Endothelial cell of umbilical vein (primary cell): ENCODE data around the gene ATXN2L. TPM values are rescaled to one million over a fixed set of nuclear protein-coding genes. Genes with fewer than 3 reads are reported as not detected.
A peak's percentile ranks its signal among the peaks of the same experiment; 100 is the strongest.

Experiments used
- BruUV-seq: library from RNA; stranded (reverse); fragments of 400-500 nt; replicated peaks from 2 replicates; lab custom pipeline; 2021; lab: Mats Ljungman, UMichigan
- CTCF ChIA-PET: fragments of 300-600, 350-600 bp; sonication (Branson Sonifier 250); formaldehyde crosslinking; loops from one replicate; lab custom pipeline; 2021; ENCODE audit warnings: antibody characterized with exemption, inconsistent platforms; lab: Charles Lee
- POLR2A ChIA-PET: fragments of 300-600, 350-600 bp; sonication (Branson Sonifier 250); formaldehyde crosslinking; loops from one replicate; lab custom pipeline; 2021; ENCODE audit warnings: antibody characterized with exemption, inconsistent platforms; lab: Charles Lee
- DNase-seq: peaks from one replicate; pipeline ENCODE4 v3.0.0-alpha.2; 2011; ENCODE audit warnings: low read depth, low spot score
- FAIRE-seq: peaks from 2 replicates; lab custom pipeline; 2011; peaks lifted over from hg19 to GRCh38; lab: Jason Lieb, UNC
- H2AFZ ChIP-seq: 2 replicates; pipeline ENCODE4 v1.6.0; 2012; ENCODE audit warnings: low read depth, low read length, control low read depth, inconsistent platforms
- H3K27ac ChIP-seq: 2 replicates; pipeline ENCODE4 v1.5.1; 2011; ENCODE audit warnings: low read depth, mild to moderate bottlenecking, control low read depth, low read length, moderate library complexity; ENCODE audit not compliant: insufficient read depth
- H3K27me3 ChIP-seq, 2 experiments: 2 replicates each; pipeline versions ENCODE4 v1.6.0 to v1.6.1; 2011; ENCODE audit warnings: low read length in 2 of 2, mixed read lengths in 1 of 2; ENCODE audit not compliant: control insufficient read depth in 2 of 2, insufficient read depth in 2 of 2
- H3K36me3 ChIP-seq, 2 experiments: 2 replicates in 1 of 2; 3 replicates in 1 of 2; pipeline ENCODE4 v1.5.1; 2011; ENCODE audit warnings: low read length in 2 of 2, mild to moderate bottlenecking in 1 of 2, moderate library complexity in 1 of 2; ENCODE audit not compliant: control insufficient read depth in 2 of 2, insufficient read depth in 2 of 2; ENCODE audit errors: extremely low read depth in 1 of 2
- H3K4me1 ChIP-seq: 3 replicates; pipeline ENCODE4 v1.5.1; 2011; ENCODE audit warnings: mild to moderate bottlenecking, low read length; ENCODE audit not compliant: control insufficient read depth, insufficient read depth; ENCODE audit errors: extremely low read depth
- H3K4me2 ChIP-seq: 2 replicates; pipeline ENCODE4 v1.6.1; 2011; ENCODE audit warnings: low read length, control low read depth, mixed read lengths; ENCODE audit not compliant: insufficient read depth
- H3K4me3 ChIP-seq, 3 experiments: fragments of 200-600 bp in 1 of 3; sonication (generic), shearing (Covaris generic) in 1 of 3; replicated peaks in 1 of 3; 2 replicates each; pipeline ENCODE4 v1.5.1; 2011 to 2016; ENCODE audit warnings: control low read depth in 3 of 3, low read length in 3 of 3, mild to moderate bottlenecking in 2 of 3, inconsistent platforms in 1 of 3, low read depth in 1 of 3, moderate library complexity in 1 of 3; ENCODE audit not compliant: insufficient read depth in 1 of 3
- H3K79me2 ChIP-seq: 2 replicates; pipeline ENCODE4 v1.6.0; 2012; ENCODE audit warnings: low read length, inconsistent platforms; ENCODE audit not compliant: control insufficient read depth, insufficient read depth
- H3K9ac ChIP-seq: replicated peaks from 2 replicates; pipeline ENCODE3; 2011; ENCODE audit warnings: low read length, control low read depth; ENCODE audit not compliant: insufficient read depth; ENCODE audit errors: extremely low read depth
- H3K9me1 ChIP-seq: replicated peaks from 3 replicates; pipeline ENCODE4 v1.6.0; 2011; ENCODE audit warnings: mild to moderate bottlenecking, low read length; ENCODE audit not compliant: control insufficient read depth, insufficient read depth; ENCODE audit errors: extremely low read depth
- H3K9me3 ChIP-seq: replicated peaks from 2 replicates; pipeline ENCODE4 v1.5.1; 2012; ENCODE audit warnings: low read length, inconsistent platforms; ENCODE audit not compliant: control insufficient read depth, insufficient read depth
- H4K20me1 ChIP-seq: replicated peaks from 2 replicates; pipeline ENCODE3; 2011; ENCODE audit warnings: mild to moderate bottlenecking, low read length; ENCODE audit not compliant: control insufficient read depth, insufficient read depth; ENCODE audit errors: extremely low read depth
- EZH2 ChIP-seq: IDR thresholded peaks from 2 replicates; pipeline ENCODE4 v1.6.1; 2012; ENCODE audit warnings: borderline replicate concordance, low read depth, mild to moderate bottlenecking, moderate library complexity, low read length, inconsistent platforms; ENCODE audit not compliant: severe bottlenecking
- FOS ChIP-seq: IDR thresholded peaks from 2 replicates; pipeline ENCODE4 v1.6.1; 2011; ENCODE audit warnings: mild to moderate bottlenecking, low read length, moderate library complexity, borderline replicate concordance; ENCODE audit not compliant: insufficient read depth
- GATA2 ChIP-seq: IDR thresholded peaks from 2 replicates; pipeline ENCODE4 v1.7.0; 2011; ENCODE audit warnings: low read depth, mild to moderate bottlenecking, moderate library complexity, mixed read lengths, low read length; ENCODE audit not compliant: insufficient read length, insufficient read depth
- JUN ChIP-seq: IDR thresholded peaks from 2 replicates; pipeline ENCODE4 v1.6.1; 2011; ENCODE audit warnings: borderline replicate concordance, low read depth; ENCODE audit not compliant: insufficient read length, insufficient read depth
- MAX ChIP-seq: IDR thresholded peaks from 2 replicates; pipeline ENCODE4 v1.6.1; 2011; ENCODE audit not compliant: insufficient read depth, insufficient read length
- MYC ChIP-seq: IDR thresholded peaks from one replicate; pipeline ENCODE4 v1.6.1; 2011; ENCODE audit warnings: mild to moderate bottlenecking, low read depth, low read length
- POLR2A ChIP-seq: IDR thresholded peaks from 2 replicates; pipeline ENCODE4 v1.6.1; 2012; ENCODE audit warnings: low read depth, mild to moderate bottlenecking, control low read depth, low read length
- POLR2AphosphoS5 ChIP-seq: IDR thresholded peaks from 2 replicates; pipeline ENCODE4 v1.6.1; 2012; ENCODE audit warnings: low read depth, mild to moderate bottlenecking, control low read depth, low read length, moderate library complexity; ENCODE audit not compliant: insufficient read depth
- dilution Hi-C: fragments of 300-500 bp; cut with MboI; formaldehyde crosslinking; loops from one replicate; pipeline ENCODE4 v1.15.0; 2019; ENCODE audit warnings: low sequenced_read_pairs; ENCODE audit not compliant: extremely low pct_ligation_motif_present
- intact Hi-C: fragments of 100-400 bp; cut with micrococcal nuclease; formaldehyde crosslinking; loops from one replicate; pipeline ENCODE4 v1.10.0; 2022
- polyA plus RNA-seq, 4 experiments: library from polyadenylated mRNA; depleted of rRNA in 3 of 4; stranded (reverse) in 3 of 4; unstranded in 1 of 4; fragments of >200 nt; gene quantifications; 2 replicates each; pipeline versions ENCODE4 v1.2.1 to v1.2.3, GENCODE V29; 2011 to 2012; ENCODE audit warnings: missing spikeins in 1 of 4
- total RNA-seq: library from RNA; stranded (reverse); gene quantifications from 2 replicates; pipeline ENCODE4 v1.2.3, GENCODE V29; 2021
- TF ChIP-seq, protein P1 (sequence below), 2 donors: IDR thresholded peaks; 1 replicate in 1 of 2; 2 replicates in 1 of 2; pipeline ENCODE4 v1.5.1; 2011; ENCODE audit warnings: low read length in 2 of 2, mild to moderate bottlenecking in 2 of 2, moderate library complexity in 2 of 2, control low read depth in 1 of 2, inconsistent platforms in 1 of 2, low read depth in 1 of 2; ENCODE audit not compliant: insufficient read depth in 1 of 2; ENCODE audit errors: extremely low read depth in 1 of 2

The ATXN2L gene
- total and polyA plus RNA-seq, 2 donors (not counting 3 experiments of a cell fraction or from before 2014, with no cell fraction given): 59.0 to 208 TPM

DNA sequence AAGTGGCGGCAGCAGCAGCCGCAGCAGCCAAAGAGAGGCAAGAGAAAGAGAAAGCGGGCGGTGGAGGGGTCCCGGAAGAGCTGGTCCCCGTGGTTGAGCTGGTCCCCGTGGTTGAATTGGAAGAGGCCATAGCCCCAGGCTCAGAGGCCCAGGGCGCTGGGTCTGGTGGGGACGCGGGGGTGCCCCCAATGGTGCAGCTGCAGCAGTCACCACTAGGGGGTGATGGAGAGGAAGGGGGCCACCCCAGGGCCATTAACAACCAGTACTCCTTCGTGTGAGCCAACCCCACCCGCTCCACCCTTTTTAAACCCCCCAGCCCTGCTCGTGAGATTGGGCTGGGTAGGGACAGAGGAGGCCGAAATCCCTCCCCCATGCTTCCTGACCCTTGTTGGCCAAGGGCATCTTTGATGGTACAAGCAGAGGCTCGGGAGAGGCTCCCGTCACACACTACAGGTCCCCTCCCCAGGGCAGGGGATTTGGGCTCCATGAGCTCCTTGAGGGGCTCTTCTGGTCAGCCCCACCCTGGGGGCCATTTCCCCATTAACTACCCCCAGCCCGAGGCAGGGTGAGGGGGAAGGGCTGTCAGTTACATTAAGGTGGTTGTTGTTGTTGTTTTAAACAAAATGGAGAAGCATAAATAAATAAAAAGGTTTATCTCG lies 50.9 kb downstream of the ATXN2L start:
- Histone ChIP-seq H3K4me1 (no peaks in the 10 kb centered on the region), H3K9me3 (no peaks in the 10 kb centered on the region), H3K79me2 (no peaks in the 10 kb centered on the region), H2AFZ (no peak overlapping the region), H3K4me2 (no peak overlapping the region), H3K27me3 (no peaks in the 10 kb centered on the region), H3K9ac (no peak overlapping the region), H3K27ac (no peak overlapping the region), H3K9me1 (no peaks in the 10 kb centered on the region), H3K36me3 (peaks cover 10 to 41% of the 10 kb centered on the region in 2 experiments), H3K4me3 (no peak overlapping the region), H4K20me1 (no peaks in the 10 kb centered on the region)
- intact Hi-C loops (loop anchor here (1.0 kb wide), 1 partner anchor 72 kb away; no protein-coding TSS in a partner anchor), dilution Hi-C loops (no loop called here)
- POLR2A ChIA-PET: no interaction called here
- no TSS peak for BruUV-seq
- FAIRE-seq: no peak
- no peak for DNase-seq
- CTCF ChIA-PET: interaction anchor here (1.2 to 5.3 kb wide), 4 partner anchors 9 to 70 kb away, joined by 5 to 55 read pairs (median 10); partner anchors contain the start of gene SH2B1
- TF ChIP-seq JUN: no peak
- TF ChIP-seq, protein P1, sequence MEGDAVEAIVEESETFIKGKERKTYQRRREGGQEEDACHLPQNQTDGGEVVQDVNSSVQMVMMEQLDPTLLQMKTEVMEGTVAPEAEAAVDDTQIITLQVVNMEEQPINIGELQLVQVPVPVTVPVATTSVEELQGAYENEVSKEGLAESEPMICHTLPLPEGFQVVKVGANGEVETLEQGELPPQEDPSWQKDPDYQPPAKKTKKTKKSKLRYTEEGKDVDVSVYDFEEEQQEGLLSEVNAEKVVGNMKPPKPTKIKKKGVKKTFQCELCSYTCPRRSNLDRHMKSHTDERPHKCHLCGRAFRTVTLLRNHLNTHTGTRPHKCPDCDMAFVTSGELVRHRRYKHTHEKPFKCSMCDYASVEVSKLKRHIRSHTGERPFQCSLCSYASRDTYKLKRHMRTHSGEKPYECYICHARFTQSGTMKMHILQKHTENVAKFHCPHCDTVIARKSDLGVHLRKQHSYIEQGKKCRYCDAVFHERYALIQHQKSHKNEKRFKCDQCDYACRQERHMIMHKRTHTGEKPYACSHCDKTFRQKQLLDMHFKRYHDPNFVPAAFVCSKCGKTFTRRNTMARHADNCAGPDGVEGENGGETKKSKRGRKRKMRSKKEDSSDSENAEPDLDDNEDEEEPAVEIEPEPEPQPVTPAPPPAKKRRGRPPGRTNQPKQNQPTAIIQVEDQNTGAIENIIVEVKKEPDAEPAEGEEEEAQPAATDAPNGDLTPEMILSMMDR (IDR thresholded peaks at IDR 0.05; ENCODE audit: extremely low read depth in 1 of 2, insufficient read depth in 1 of 2, low read depth in 1 of 2, low read length in 2 of 2): peak; percentile 54 to 77

- FAIRE-seq: no peak
- TF ChIP-seq GATA2 (no peak), MAX (no peak), POLR2A (no peak), POLR2AphosphoS5 (no peak), FOS (no peak), EZH2 (no peak), MYC (no peak), JUN (no peak)
- TF ChIP-seq, protein P1 (IDR thresholded peaks at IDR 0.05; ENCODE audit: extremely low read depth in 1 of 2, insufficient read depth in 1 of 2, low read depth in 1 of 2, low read length in 2 of 2): no peak
- Histone ChIP-seq H3K4me1 (peaks cover 3% of the 10 kb centered on the region), H4K20me1 (no peaks in the 10 kb centered on the region), H3K9me1 (no peaks in the 10 kb centered on the region), H3K27ac (no peak overlapping the region), H3K4me3 (no peak overlapping the region), H3K27me3 (no peaks in the 10 kb centered on the region), H3K9me3 (no peaks in the 10 kb centered on the region), H3K36me3 (peaks cover 10 to 33% of the 10 kb centered on the region in 2 experiments), H3K79me2 (no peaks in the 10 kb centered on the region), H2AFZ (no peak overlapping the region), H3K4me2 (no peak overlapping the region), H3K9ac (no peak overlapping the region)
- no peak for DNase-seq
- dilution Hi-C loops (no loop called here), intact Hi-C loops (no loop called here)
- no TSS peak for BruUV-seq
- ChIA-PET POLR2A (interaction anchor here (1.0 kb wide), 1 partner anchor 11 kb away, joined by 3 read pairs; the partner anchor contains the start of gene SH2B1), CTCF (interaction anchor here (0.9 to 5.3 kb wide), 3 partner anchors 9 to 69 kb away, joined by 4 to 55 read pairs (median 8); partner anchors contain the start of genes SH2B1 and TUFM)
Observed at GRCh38 chr16:28874406-28874805, 51.6 kb downstream of the ATXN2L start.
